NCI-H1417 treated with DMSO at 0.1 percent for 48 hours (cell line): Measurements from ENCODE around the gene EGR1.
A peak's percentile ranks its signal among the peaks of the same experiment; 100 is the strongest.

Experiments
- DNase-seq: peaks from one replicate; lab custom pipeline; 2025; lab: John Stamatoyannopoulos, UW

The EGR1 gene

GRCh38 chr5:138465261-138466124 is at the start of gene EGR1:
Gene EGR1 (plus strand): TSS chr5:138465479. CDS start chr5:138465762, 283 bp downstream.
- DNase-seq: peak; percentile 68

- DNase-seq: no peak
These were observed 46.8 kb upstream of the EGR1 start for GRCh38 chr5:138418444-138418843.

GRCh38 chr5:138425079-138425478 is 40.2 kb upstream of the EGR1 start:
- no peak for DNase-seq

GRCh38 chr5:138435943-138436342 is 29.3 kb upstream of the EGR1 start:
- DNase-seq: no peak

GRCh38 chr5:138438003-138438723 is 27.1 kb upstream of the EGR1 start:
- no peak for DNase-seq

GRCh38 chr5:138438724-138439476 is 26.4 kb upstream of the EGR1 start, which contains the start of gene REEP2:
Gene REEP2 (plus strand): TSS chr5:138439057. CDS start chr5:138439209, 152 bp downstream.
- DNase-seq: no peak

GRCh38 chr5:138439477-138440158 is 25.7 kb upstream of the EGR1 start:
- no peak for DNase-seq

GRCh38 chr5:138440159-138441073 is 24.9 kb upstream of the EGR1 start:
- no peak for DNase-seq

GRCh38 chr5:138441221-138441620 is 24.1 kb upstream of the EGR1 start:
- DNase-seq: no peak

GRCh38 chr5:138444078-138444773 is 21.1 kb upstream of the EGR1 start:
- no peak for DNase-seq

- no peak for DNase-seq
These were observed 20.3 kb upstream of the EGR1 start for GRCh38 chr5:138444774-138445546.

- DNase-seq: no peak
These were observed 19.6 kb upstream of the EGR1 start for GRCh38 chr5:138445547-138446271.

- no peak for DNase-seq
These were observed 17.2 kb upstream of the EGR1 start for GRCh38 chr5:138448070-138448469.

- peak; percentile 32 for DNase-seq
These were observed 16.5 kb upstream of the EGR1 start for GRCh38 chr5:138448481-138449398.

GRCh38 chr5:138449501-138450239 is 15.6 kb upstream of the EGR1 start:
- no peak for DNase-seq

- DNase-seq: no peak
These were observed 14.3 kb upstream of the EGR1 start for GRCh38 chr5:138450971-138451370.

- DNase-seq: no peak
These were observed 12.6 kb upstream of the EGR1 start for GRCh38 chr5:138452720-138453119.
